Thymus (tissue), 11 donors: ENCODE data around the gene FPR3. TPM values are rescaled to one million over a fixed set of nuclear protein-coding genes. Genes with fewer than 3 reads are reported as not detected.

Experiments
- DNase-seq, 9 donors: peaks; one replicate each; pipeline ENCODE4 v3.0.0-alpha.2; 2013; ENCODE audit warnings: low spot score in 9 of 9, low read depth in 6 of 9, missing footprints in 1 of 9
- H3K27ac ChIP-seq, 2 donors: one replicate each; pipeline ENCODE4 v1.5.1; 2013; ENCODE audit warnings: control low read depth in 1 of 2, low read depth in 1 of 2, low read length in 1 of 2, mild to moderate bottlenecking in 1 of 2, moderate library complexity in 1 of 2
- H3K27me3 ChIP-seq, 2 donors: one replicate each; pipeline ENCODE4 v1.5.1; 2013; ENCODE audit warnings: low read length in 1 of 2; ENCODE audit not compliant: control insufficient read depth in 2 of 2, insufficient read depth in 1 of 2
- H3K36me3 ChIP-seq, 2 donors: one replicate each; pipeline ENCODE4 v1.5.1; 2013; ENCODE audit warnings: low read length in 1 of 2, mild to moderate bottlenecking in 1 of 2, moderate library complexity in 1 of 2; ENCODE audit not compliant: control insufficient read depth in 2 of 2, insufficient read depth in 2 of 2
- H3K4me1 ChIP-seq, 2 donors: one replicate each; pipeline ENCODE4 v1.5.1; 2013; ENCODE audit warnings: low read length in 2 of 2; ENCODE audit not compliant: control insufficient read depth in 2 of 2, insufficient read depth in 2 of 2
- H3K4me3 ChIP-seq, 2 donors: one replicate each; pipeline ENCODE4 v1.5.1; 2013; ENCODE audit warnings: low read length in 2 of 2, control low read depth in 1 of 2, mild to moderate bottlenecking in 1 of 2
- H3K9me3 ChIP-seq, 2 donors: one replicate each; pipeline ENCODE4 v1.5.1; 2013; ENCODE audit warnings: low read length in 1 of 2, mild to moderate bottlenecking in 1 of 2; ENCODE audit not compliant: control insufficient read depth in 2 of 2, insufficient read depth in 1 of 2
- WGBS: extraction: QIAGEN DNeasy Blood & Tissue Kit; methylation state at CpG from one replicate; pipeline ENCODE4 v1.1.7; 2013; 5-methylcytosine and 5-hydroxymethylcytosine counted together
- polyA plus RNA-seq: library from polyadenylated mRNA; stranded (reverse); fragments of 200-250 nt; gene quantifications from one replicate; pipeline ENCODE4 v1.2.3, GENCODE V29; 2013
- total RNA-seq: library from RNA; stranded (reverse); fragments of 120-200 nt; gene quantifications from one replicate; pipeline ENCODE4 v1.2.4, GENCODE V29; 2013
- donor health status: healthy.

Gene FPR3
- total and polyA plus RNA-seq, 2 donors, result 7.8 to 14.1 TPM

GRCh38 chr19:51821921-51822320, 27.0 kb downstream of the FPR3 start:
- DNase-seq, result no peak
- Histone ChIP-seq H3K27ac (no peak overlapping the region), H3K27me3 (no peaks in the 10 kb centered on the region), H3K4me3 (no peak overlapping the region), H3K9me3 (no peaks in the 10 kb centered on the region), H3K4me1 (peaks cover 0 to 3% of the 10 kb centered on the region in 2 donors), H3K36me3 (no peaks in the 10 kb centered on the region)

DNA sequence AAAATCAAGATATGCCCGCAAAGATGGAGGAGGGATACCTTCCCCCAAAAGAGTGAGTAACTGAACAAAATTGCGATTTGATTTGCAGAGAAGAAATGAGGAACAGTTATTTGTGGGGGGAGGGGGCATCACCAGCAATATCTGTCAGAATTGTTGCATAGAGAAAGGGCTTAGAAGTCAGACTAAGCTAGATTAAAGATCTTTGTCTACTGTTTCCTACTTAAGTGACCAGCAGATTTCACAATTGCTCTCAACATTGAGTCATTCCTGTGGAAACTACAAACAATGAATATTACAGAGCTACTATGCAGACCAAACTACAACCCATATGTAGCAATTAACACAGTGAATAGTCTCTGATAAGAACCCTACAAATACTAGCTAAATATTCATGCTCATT, 27.4 kb downstream of the FPR3 start:
- Histone ChIP-seq H3K4me3 (no peak overlapping the region), H3K9me3 (no peaks in the 10 kb centered on the region), H3K36me3 (no peaks in the 10 kb centered on the region), H3K27me3 (no peaks in the 10 kb centered on the region), H3K4me1 (peaks cover 0 to 3% of the 10 kb centered on the region in 2 donors), H3K27ac (no peak overlapping the region)
- 91% methylated on average over 2 of the region's 2 CpGs for WGBS
- DNase-seq, result no peak

- peaks cover 0 to 3% of the 10 kb centered on the region in 2 donors for H3K4me1 ChIP-seq
- no peak for DNase-seq
- H3K27ac ChIP-seq, result no peak overlapping the region
- no peaks in the 10 kb centered on the region for H3K9me3 ChIP-seq
- no peaks in the 10 kb centered on the region for H3K36me3 ChIP-seq
- H3K27me3 ChIP-seq, result no peaks in the 10 kb centered on the region
- 97% methylated on average over 3 of the region's 3 CpGs for WGBS
- H3K4me3 ChIP-seq, result no peak overlapping the region
These were observed 28.0 kb downstream of the FPR3 start for GRCh38 chr19:51822946-51823345.

DNA sequence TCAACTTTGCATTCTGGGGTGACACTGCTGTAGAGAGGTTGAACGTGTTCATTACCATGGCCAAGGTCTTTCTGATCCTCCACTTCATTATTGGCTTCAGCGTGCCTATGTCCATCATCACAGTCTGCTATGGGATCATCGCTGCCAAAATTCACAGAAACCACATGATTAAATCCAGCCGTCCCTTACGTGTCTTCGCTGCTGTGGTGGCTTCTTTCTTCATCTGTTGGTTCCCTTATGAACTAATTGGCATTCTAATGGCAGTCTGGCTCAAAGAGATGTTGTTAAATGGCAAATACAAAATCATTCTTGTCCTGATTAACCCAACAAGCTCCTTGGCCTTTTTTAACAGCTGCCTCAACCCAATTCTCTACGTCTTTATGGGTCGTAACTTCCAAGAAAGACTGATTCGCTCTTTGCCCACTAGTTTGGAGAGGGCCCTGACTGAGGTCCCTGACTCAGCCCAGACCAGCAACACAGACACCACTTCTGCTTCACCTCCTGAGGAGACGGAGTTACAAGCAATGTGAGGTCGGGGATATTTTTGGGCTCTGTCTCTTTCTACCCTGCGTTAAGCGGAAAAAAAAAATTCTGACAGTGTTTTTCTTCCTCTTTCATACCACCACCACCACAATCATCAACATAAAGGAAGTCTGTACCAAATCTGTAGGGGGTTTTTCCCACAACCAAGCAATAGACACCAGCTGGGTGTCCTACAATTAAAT, 29.5 kb downstream of the FPR3 start:
- Histone ChIP-seq H3K27ac (no peak overlapping the region), H3K4me1 (peaks cover 0 to 3% of the 10 kb centered on the region in 2 donors), H3K4me3 (no peak overlapping the region), H3K36me3 (no peaks in the 10 kb centered on the region), H3K27me3 (no peaks in the 10 kb centered on the region), H3K9me3 (peaks cover 5 to 6% of the 10 kb centered on the region in 2 donors)
- peak in 1 of 9 donors; percentile 5 for DNase-seq
- WGBS, result 61% methylated on average over 13 of the region's 13 CpGs

DNA sequence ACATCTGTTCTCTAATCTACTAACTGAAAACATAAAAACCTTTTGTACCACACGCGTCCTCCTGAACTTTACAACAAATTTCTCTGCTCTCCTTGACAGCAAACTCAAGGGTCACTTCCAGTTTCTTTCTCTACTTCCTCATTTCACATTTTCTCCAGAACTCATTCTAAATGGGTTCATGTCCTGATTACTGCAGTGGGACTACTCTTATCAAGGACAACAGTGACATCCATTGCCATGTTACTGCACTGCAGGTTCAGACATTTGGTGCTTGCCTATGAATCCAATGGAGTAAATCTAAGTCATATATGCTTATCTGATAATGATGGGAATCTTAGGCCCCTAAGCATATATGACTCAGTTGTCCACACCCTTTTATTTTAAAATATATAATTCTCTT, 35.3 kb downstream of the FPR3 start:
- DNase-seq, result peak in 1 of 9 donors; percentile 3
- no peak overlapping the region for H3K27ac ChIP-seq
- 45% methylated on average over 2 of the region's 2 CpGs for WGBS
- no peaks in the 10 kb centered on the region for H3K27me3 ChIP-seq
- no peaks in the 10 kb centered on the region for H3K4me1 ChIP-seq
- H3K4me3 ChIP-seq, result no peak overlapping the region
- H3K36me3 ChIP-seq, result no peaks in the 10 kb centered on the region
- peaks cover 5 to 6% of the 10 kb centered on the region in 2 donors for H3K9me3 ChIP-seq

GRCh38 chr19:51837145-51837544, 42.2 kb downstream of the FPR3 start:
- 98% methylated on average over 2 of the region's 2 CpGs for WGBS
- Histone ChIP-seq H3K27me3 (no peaks in the 10 kb centered on the region), H3K36me3 (no peaks in the 10 kb centered on the region), H3K4me3 (no peak overlapping the region), H3K4me1 (no peaks in the 10 kb centered on the region), H3K9me3 (peaks cover 0 to 9% of the 10 kb centered on the region in 2 donors), H3K27ac (no peak overlapping the region)
- no peak for DNase-seq

- Histone ChIP-seq H3K27me3 (no peaks in the 10 kb centered on the region), H3K4me3 (no peak overlapping the region), H3K36me3 (no peaks in the 10 kb centered on the region), H3K9me3 (peaks cover 1 to 7% of the 10 kb centered on the region in 2 donors), H3K4me1 (no peaks in the 10 kb centered on the region), H3K27ac (no peak overlapping the region)
- 96% methylated on average over 2 of the region's 2 CpGs for WGBS
- DNase-seq, result no peak
These were observed 67.1 kb downstream of the FPR3 start for GRCh38 chr19:51861870-51862622.

GRCh38 chr19:51873097-51873496, 78.1 kb downstream of the FPR3 start:
- 99% methylated on average over 4 of the region's 4 CpGs for WGBS
- Histone ChIP-seq H3K27ac (no peak overlapping the region), H3K27me3 (no peaks in the 10 kb centered on the region), H3K4me3 (no peak overlapping the region), H3K36me3 (peaks cover 17 to 39% of the 10 kb centered on the region in 2 donors), H3K4me1 (no peaks in the 10 kb centered on the region), H3K9me3 (peaks cover 15 to 28% of the 10 kb centered on the region in 2 donors)
- no peak for DNase-seq
